ENCODE results near the gene ADAM23. TPM values are rescaled to one million over a fixed set of nuclear protein-coding genes. Genes with fewer than 3 reads are reported as not detected.
A peak's percentile ranks its signal among the peaks of the same experiment; 100 is the strongest.

ADAM23 gene
- total and polyA plus RNA-seq, 9 donors: 4.1 to 16.8 (median 11.5) TPM

DNA sequence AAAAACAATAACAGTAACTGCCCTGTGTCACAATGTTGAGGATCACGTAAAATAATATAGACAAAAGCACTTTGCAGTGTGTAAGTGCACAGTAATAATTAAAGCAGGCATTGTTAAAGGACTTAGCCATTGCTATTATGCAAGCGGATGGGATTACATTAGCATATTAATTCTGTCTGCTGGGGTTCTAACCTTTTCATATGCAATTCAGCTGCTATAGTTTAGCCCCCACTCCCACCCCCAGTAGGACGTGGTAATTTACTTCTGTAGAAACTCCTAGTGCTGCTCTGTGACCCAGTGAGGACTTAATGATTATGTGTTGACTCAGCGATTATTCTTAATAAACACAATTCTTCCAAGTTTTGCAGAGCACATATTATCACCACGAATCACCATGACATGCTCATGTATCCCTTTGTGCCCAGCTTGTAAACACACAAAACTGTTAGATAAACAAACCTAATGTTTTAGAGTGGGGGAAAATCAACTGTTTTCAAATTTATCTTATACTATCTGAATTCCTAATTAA is 5.1 kb upstream of the ADAM23 start:
- WGBS (ENCODE audit: insufficient coverage): no CpG with 5 or more reads among the region's 5 CpGs
- H3K27me3 ChIP-seq (ENCODE audit: control insufficient read depth, insufficient read depth, low read length): peaks cover 20% of the 10 kb centered on the region

DNA sequence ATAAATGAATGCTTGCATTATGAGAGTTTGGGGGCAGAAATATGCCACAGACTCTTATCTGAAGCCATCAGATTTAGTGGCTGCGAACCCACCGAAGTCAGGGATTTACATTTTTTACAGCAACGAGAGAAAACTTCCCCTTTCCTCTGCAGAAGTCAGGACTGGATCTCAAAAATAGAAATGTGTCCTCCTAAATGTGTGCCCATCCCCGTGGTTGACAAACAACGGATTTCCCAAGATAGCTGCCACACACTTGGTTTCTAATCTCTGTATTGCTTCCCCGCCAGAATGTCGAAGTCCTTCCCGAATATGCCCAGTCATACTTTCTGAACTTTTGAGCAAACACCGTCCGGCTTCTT is 879 bp upstream of the ADAM23 start:
- Histone ChIP-seq H3K4me3 (ENCODE audit: low read length) (peak overlapping the region; percentile 43), H3K4me1 (ENCODE audit: control insufficient read depth, insufficient read depth, low read length) (peaks cover 12% of the 10 kb centered on the region), H3K27ac (ENCODE audit: low read length) (no peak overlapping the region), H3K36me3 (ENCODE audit: control insufficient read depth, insufficient read depth, low read length) (no peaks in the 10 kb centered on the region), H3K9me3 (replicated peaks; ENCODE audit: control insufficient read depth, low read depth, low read length) (no peaks in the 10 kb centered on the region), H3K27me3 (ENCODE audit: control insufficient read depth, insufficient read depth, low read length) (peaks cover 25% of the 10 kb centered on the region)
- 22% methylated on average over 10 of the region's 10 CpGs for WGBS (ENCODE audit: insufficient coverage)
- DNase-seq: no peak

More for the DNA sequence above, 5.1 kb upstream of the ADAM23 start:
- Histone ChIP-seq H3K36me3 (ENCODE audit: control insufficient read depth, insufficient read depth, low read length) (no peaks in the 10 kb centered on the region), H3K9me3 (replicated peaks; ENCODE audit: control insufficient read depth, low read depth, low read length) (no peaks in the 10 kb centered on the region), H3K4me3 (ENCODE audit: low read length) (no peak overlapping the region), H3K27ac (ENCODE audit: low read length) (no peak overlapping the region), H3K4me1 (ENCODE audit: control insufficient read depth, insufficient read depth, low read length) (peaks cover 8% of the 10 kb centered on the region)
- DNase-seq: no peak

DNA sequence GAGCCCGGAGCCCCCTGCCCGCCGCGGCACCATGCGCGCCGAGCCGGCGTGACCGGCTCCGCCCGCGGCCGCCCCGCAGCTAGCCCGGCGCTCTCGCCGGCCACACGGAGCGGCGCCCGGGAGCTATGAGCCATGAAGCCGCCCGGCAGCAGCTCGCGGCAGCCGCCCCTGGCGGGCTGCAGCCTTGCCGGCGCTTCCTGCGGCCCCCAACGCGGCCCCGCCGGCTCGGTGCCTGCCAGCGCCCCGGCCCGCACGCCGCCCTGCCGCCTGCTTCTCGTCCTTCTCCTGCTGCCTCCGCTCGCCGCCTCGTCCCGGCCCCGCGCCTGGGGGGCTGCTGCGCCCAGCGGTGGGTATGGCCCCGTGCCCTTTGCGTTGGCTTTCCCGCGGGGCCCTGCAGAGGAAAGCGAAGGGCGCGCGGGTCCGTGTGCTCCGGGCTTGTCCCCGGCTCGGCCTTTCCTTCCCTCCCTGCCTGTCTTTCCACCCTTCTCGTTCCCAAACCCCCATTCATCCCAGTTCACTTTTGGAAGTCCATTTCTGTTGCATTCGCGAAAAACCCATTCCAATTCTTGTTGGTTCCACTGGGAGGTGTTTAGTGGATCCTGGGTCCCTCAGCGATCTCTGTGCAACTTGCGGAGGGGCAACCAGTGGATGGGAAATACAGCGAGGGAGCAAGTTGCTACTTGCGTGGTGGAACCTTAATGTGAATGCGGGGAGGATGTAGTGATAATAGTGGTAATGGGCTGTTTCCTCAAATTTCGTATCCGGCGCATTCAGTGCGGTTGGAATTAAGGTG is 599 bp downstream of the ADAM23 start:
- no peak overlapping the region for H3K27ac ChIP-seq (ENCODE audit: low read length)
- peaks cover 25% of the 10 kb centered on the region for H3K27me3 ChIP-seq (ENCODE audit: control insufficient read depth, insufficient read depth, low read length)
- peak overlapping the region; percentile 52 for H3K4me3 ChIP-seq (ENCODE audit: low read length)
- peaks cover 12% of the 10 kb centered on the region for H3K4me1 ChIP-seq (ENCODE audit: control insufficient read depth, insufficient read depth, low read length)
- 2% methylated on average over 74 of the region's 77 CpGs for WGBS (ENCODE audit: insufficient coverage)
- no peaks in the 10 kb centered on the region for H3K36me3 ChIP-seq (ENCODE audit: control insufficient read depth, insufficient read depth, low read length)
- peak; percentile 56 for DNase-seq
- no peaks in the 10 kb centered on the region for H3K9me3 ChIP-seq (replicated peaks; ENCODE audit: control insufficient read depth, low read depth, low read length)

DNA sequence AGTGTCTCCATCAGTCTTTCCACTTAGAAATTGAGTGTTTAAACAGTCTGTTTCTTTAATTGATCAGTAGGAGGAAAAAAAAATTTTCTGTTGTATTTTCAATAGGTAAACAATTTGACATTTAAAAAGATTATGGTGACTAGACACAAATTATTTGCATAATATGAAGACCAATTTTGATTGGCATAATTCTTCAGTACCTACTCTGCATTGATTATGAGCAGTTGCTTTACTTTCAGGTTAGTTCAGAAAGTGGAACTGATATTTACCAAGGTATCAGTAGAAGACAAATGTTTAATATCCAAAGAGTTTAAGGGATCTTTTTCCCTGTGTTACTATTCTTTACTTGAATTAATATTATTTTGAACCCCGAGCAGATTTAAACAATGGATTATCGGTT is 2.6 kb downstream of the ADAM23 start:
- no CpG with 5 or more reads among the region's 2 CpGs for WGBS (ENCODE audit: insufficient coverage)
- H3K4me1 ChIP-seq (ENCODE audit: control insufficient read depth, insufficient read depth, low read length): peaks cover 12% of the 10 kb centered on the region
- no peak overlapping the region for H3K4me3 ChIP-seq (ENCODE audit: low read length)
- H3K36me3 ChIP-seq (ENCODE audit: control insufficient read depth, insufficient read depth, low read length): no peaks in the 10 kb centered on the region
- H3K27ac ChIP-seq (ENCODE audit: low read length): no peak overlapping the region
- peaks cover 25% of the 10 kb centered on the region for H3K27me3 ChIP-seq (ENCODE audit: control insufficient read depth, insufficient read depth, low read length)
- DNase-seq: no peak
- H3K9me3 ChIP-seq (replicated peaks; ENCODE audit: control insufficient read depth, low read depth, low read length): no peaks in the 10 kb centered on the region

DNA sequence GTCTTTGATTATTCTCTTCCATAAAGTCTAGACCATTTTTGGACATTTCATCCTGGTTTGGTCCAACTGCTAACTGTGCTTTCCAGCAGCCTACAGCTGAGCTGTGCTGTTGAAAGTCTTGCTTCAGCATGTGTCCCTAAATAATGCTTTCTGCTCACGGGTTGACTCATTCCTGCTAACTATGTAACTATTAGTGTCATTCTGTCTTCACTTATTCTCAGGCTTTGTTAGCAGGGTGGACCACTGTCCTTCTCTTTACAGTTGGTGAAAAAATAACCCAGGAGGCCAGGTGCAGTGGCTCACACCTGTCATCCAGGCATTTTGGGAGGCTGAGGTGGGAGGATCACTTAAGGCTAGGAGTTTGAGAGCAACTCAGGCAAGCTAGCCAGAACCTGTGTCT is 8.9 kb downstream of the ADAM23 start:
- H3K36me3 ChIP-seq (ENCODE audit: control insufficient read depth, insufficient read depth, low read length): no peaks in the 10 kb centered on the region
- no peaks in the 10 kb centered on the region for H3K9me3 ChIP-seq (replicated peaks; ENCODE audit: control insufficient read depth, low read depth, low read length)
- no peak overlapping the region for H3K27ac ChIP-seq (ENCODE audit: low read length)
- H3K4me1 ChIP-seq (ENCODE audit: control insufficient read depth, insufficient read depth, low read length): no peaks in the 10 kb centered on the region
- no peak for DNase-seq
- H3K4me3 ChIP-seq (ENCODE audit: low read length): no peak overlapping the region
- WGBS (ENCODE audit: insufficient coverage): no CpG with 5 or more reads among the region's 1 CpG
- H3K27me3 ChIP-seq (ENCODE audit: control insufficient read depth, insufficient read depth, low read length): no peaks in the 10 kb centered on the region

DNA sequence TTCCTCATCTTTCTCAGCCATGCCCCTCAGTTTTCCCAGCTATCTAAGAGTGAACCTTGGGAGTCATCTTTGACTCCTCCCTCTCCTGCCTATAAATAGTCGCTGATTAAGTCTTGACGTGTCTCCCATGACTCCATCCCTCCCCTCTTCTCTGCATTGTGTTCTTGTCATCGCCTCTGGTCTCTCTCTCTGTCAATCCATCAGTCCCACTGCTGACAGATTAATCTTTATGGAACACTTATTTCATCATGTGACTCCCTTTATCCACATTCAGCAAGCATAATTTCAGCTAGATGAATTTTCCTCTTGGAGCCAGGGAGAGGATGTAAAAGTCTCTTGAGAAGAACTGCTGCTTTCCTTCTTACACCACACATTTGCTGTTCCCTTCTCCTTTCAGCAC is 9.4 kb downstream of the ADAM23 start:
- WGBS (ENCODE audit: insufficient coverage): 57% methylated on average over 3 of the region's 3 CpGs
- no peaks in the 10 kb centered on the region for H3K9me3 ChIP-seq (replicated peaks; ENCODE audit: control insufficient read depth, low read depth, low read length)
- H3K27ac ChIP-seq (ENCODE audit: low read length): no peak overlapping the region
- H3K4me3 ChIP-seq (ENCODE audit: low read length): no peak overlapping the region
- no peaks in the 10 kb centered on the region for H3K36me3 ChIP-seq (ENCODE audit: control insufficient read depth, insufficient read depth, low read length)
- no peaks in the 10 kb centered on the region for H3K27me3 ChIP-seq (ENCODE audit: control insufficient read depth, insufficient read depth, low read length)
- no peak for DNase-seq
- H3K4me1 ChIP-seq (ENCODE audit: control insufficient read depth, insufficient read depth, low read length): no peaks in the 10 kb centered on the region

DNA sequence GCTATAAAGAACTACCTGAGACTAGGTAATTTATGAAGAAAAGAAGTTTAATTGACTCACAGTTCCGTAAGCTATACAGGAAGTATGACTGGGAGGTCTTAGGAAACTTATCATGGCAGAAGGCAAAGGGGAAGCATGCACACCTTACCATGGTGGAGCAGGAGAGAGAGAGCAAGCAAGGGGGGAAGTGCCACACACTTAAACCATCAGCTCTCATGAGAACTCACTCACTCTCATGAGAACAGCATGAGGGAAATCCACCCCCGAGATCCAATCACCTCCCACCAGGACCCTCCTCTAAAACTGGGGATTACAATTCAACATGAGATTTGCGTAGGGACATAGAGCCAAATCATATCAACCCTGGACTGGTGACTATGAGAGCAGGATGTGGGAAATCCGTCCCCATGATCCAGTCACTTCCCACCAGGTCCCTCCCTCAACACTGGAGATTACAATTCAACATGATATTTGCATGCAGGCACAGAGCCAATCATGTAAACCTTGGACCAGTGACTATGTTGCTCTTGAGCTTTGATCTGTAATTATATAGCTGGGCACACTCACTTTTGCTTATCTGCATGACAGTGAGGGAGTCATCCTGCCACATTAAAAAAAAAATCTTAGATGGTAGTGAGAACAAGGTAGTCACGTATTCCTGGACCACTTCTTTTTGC is 12.9 kb downstream of the ADAM23 start:
- H3K36me3 ChIP-seq (ENCODE audit: control insufficient read depth, insufficient read depth, low read length): no peaks in the 10 kb centered on the region
- WGBS (ENCODE audit: insufficient coverage): no CpG with 5 or more reads among the region's 5 CpGs
- no peak for DNase-seq
- H3K4me1 ChIP-seq (ENCODE audit: control insufficient read depth, insufficient read depth, low read length): no peaks in the 10 kb centered on the region
- H3K27ac ChIP-seq (ENCODE audit: low read length): no peak overlapping the region
- H3K27me3 ChIP-seq (ENCODE audit: control insufficient read depth, insufficient read depth, low read length): no peaks in the 10 kb centered on the region
- H3K4me3 ChIP-seq (ENCODE audit: low read length): no peak overlapping the region
- no peaks in the 10 kb centered on the region for H3K9me3 ChIP-seq (replicated peaks; ENCODE audit: control insufficient read depth, low read depth, low read length)

DNA sequence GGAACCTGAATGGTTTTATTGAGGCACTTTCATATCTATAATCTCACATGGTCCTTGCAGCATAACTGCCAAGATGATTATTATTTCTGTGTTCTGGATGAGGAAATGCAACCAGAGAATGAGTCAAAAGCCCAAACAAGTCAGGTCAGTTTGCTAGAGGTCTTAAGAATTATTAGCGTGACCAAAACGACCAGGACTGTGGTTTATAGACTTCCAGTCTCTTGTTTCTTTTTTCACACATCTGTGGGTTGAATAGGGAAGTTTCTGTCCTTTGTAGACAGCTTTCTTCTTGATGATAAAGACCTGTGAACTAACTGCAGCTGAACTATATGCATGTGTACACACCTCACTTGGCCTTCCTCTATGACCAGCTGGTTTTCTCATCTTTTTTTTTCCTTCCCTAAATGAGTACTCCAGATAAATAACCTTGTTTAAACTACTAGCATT is 13.9 kb downstream of the ADAM23 start:
- DNase-seq: no peak
- H3K4me1 ChIP-seq (ENCODE audit: control insufficient read depth, insufficient read depth, low read length): no peaks in the 10 kb centered on the region
- no peaks in the 10 kb centered on the region for H3K36me3 ChIP-seq (ENCODE audit: control insufficient read depth, insufficient read depth, low read length)
- H3K4me3 ChIP-seq (ENCODE audit: low read length): no peak overlapping the region
- H3K9me3 ChIP-seq (replicated peaks; ENCODE audit: control insufficient read depth, low read depth, low read length): no peaks in the 10 kb centered on the region
- no peaks in the 10 kb centered on the region for H3K27me3 ChIP-seq (ENCODE audit: control insufficient read depth, insufficient read depth, low read length)
- no peak overlapping the region for H3K27ac ChIP-seq (ENCODE audit: low read length)
- WGBS (ENCODE audit: insufficient coverage): no CpG with 5 or more reads among the region's 2 CpGs

- H3K27ac ChIP-seq (ENCODE audit: low read length): no peak overlapping the region
- no peaks in the 10 kb centered on the region for H3K27me3 ChIP-seq (ENCODE audit: control insufficient read depth, insufficient read depth, low read length)
- DNase-seq: no peak
- H3K4me3 ChIP-seq (ENCODE audit: low read length): no peak overlapping the region
- WGBS (ENCODE audit: insufficient coverage): 39% methylated on average over 2 of the region's 6 CpGs
- H3K9me3 ChIP-seq (replicated peaks; ENCODE audit: control insufficient read depth, low read depth, low read length): no peaks in the 10 kb centered on the region
- H3K36me3 ChIP-seq (ENCODE audit: control insufficient read depth, insufficient read depth, low read length): no peaks in the 10 kb centered on the region
- no peaks in the 10 kb centered on the region for H3K4me1 ChIP-seq (ENCODE audit: control insufficient read depth, insufficient read depth, low read length)
Measured at GRCh38 chr2:206462240-206462854, 19.0 kb downstream of the ADAM23 start.

DNA sequence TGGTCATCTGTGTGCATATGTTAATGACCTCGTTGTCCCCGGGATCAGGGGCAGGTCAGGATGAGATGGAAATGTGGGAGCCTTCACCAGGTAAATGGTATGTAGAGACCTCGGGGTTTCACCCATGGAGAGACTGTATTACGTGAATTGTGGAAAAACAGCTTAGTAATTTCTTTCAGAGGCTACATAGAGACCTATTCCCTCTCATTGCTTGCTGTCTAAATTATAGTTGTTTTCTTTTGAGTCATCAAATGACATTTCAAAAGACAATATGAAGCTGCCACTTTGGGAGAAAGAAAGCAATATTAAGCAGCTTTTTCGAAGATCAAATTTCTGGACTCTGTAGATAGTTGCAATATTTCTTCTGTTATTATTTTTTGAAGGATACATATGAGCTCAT is 20.4 kb downstream of the ADAM23 start:
- Histone ChIP-seq H3K9me3 (replicated peaks; ENCODE audit: control insufficient read depth, low read depth, low read length) (no peaks in the 10 kb centered on the region), H3K4me3 (ENCODE audit: low read length) (no peak overlapping the region), H3K36me3 (ENCODE audit: control insufficient read depth, insufficient read depth, low read length) (no peaks in the 10 kb centered on the region), H3K4me1 (ENCODE audit: control insufficient read depth, insufficient read depth, low read length) (no peaks in the 10 kb centered on the region), H3K27me3 (ENCODE audit: control insufficient read depth, insufficient read depth, low read length) (no peaks in the 10 kb centered on the region), H3K27ac (ENCODE audit: low read length) (no peak overlapping the region)
- 94% methylated on average over 2 of the region's 5 CpGs for WGBS (ENCODE audit: insufficient coverage)
- no peak for DNase-seq

Data from muscle of leg (tissue), 11 donors.